Stimulated activated CD4-positive, alpha-beta T cell treated with anti-CD3 and anti-CD28 coated beads, Interleukin-12 subunit alpha, Interleukin-12 subunit beta, amount 100 ng/mL, for 48 hours (primary cell): Measurements from ENCODE around the gene ADGRA1.

Source experiments
- DNase-seq, 3 donors: peaks; one replicate each; pipeline ENCODE4 v3.0.0-alpha.2; 2020; ENCODE audit warnings: low read depth in 2 of 3, low spot score in 1 of 3

ADGRA1 gene

DNA sequence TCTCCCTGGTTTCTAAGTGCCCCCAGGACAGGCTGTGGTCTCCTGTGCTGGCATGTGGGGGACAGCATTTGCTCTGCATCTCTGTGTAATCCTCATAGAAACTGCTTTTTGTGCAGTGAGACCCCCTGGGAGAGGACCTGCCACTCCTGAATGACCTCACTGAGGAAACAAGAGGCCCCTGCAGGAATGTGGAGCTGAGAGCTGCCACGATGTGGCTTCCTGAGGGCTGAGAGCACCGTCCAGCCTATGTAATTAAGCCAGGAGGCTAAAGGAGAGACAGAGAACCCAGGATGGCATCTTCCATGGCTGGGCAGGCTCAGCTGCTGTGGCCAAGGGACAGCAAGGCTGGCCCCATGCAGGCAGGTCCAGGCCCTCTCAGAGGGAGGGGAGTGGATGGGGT lies 32.3 kb upstream of the ADGRA1 start:
- no peak for DNase-seq

DNA sequence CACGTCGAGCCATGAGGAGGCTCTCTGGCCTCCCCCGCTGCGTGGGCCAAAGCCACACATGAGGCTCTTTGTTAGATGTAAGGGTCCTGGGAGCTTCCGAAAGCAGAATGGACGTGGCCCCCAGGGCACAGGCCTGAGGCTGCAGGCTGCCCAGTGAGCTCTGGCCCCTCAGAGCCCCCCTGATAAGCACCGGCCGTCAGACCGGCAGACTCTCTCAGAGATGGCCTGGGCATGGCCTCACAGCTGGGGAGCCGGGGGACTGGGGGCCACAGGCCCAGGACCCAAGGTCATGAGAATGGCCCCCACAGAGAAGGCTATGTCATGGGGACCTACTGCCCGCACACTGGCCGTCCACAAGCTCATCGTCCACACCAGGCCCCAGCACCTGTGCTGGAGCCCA lies 31.7 kb upstream of the ADGRA1 start:
- DNase-seq, result no peak

DNA sequence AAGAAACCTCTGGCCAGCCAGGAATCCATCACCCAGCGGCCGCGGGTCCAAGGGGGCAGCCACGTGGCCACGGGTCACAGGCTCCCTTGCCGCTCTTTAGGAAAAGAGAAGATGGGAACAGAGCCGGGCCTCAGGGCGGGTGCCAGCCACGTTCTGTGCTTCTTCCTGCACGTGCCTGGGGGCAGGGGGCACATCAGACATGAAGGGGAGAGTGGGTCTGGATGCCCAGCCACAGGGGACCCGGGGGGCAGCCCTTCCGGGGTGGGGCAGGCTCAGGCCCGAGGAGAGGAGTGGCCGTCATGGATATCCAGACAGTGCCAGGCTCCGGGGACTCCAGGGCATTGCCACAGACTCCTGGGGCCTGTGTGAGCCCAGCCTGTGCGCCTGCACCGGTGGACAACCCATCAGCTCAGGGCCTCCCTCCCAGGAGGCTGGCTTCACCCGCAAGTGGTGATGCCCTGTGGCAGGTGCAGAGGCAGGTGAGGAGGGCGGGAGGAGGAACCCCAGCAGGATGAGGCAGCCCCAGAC lies 31.0 kb upstream of the ADGRA1 start:
- no peak for DNase-seq

DNA sequence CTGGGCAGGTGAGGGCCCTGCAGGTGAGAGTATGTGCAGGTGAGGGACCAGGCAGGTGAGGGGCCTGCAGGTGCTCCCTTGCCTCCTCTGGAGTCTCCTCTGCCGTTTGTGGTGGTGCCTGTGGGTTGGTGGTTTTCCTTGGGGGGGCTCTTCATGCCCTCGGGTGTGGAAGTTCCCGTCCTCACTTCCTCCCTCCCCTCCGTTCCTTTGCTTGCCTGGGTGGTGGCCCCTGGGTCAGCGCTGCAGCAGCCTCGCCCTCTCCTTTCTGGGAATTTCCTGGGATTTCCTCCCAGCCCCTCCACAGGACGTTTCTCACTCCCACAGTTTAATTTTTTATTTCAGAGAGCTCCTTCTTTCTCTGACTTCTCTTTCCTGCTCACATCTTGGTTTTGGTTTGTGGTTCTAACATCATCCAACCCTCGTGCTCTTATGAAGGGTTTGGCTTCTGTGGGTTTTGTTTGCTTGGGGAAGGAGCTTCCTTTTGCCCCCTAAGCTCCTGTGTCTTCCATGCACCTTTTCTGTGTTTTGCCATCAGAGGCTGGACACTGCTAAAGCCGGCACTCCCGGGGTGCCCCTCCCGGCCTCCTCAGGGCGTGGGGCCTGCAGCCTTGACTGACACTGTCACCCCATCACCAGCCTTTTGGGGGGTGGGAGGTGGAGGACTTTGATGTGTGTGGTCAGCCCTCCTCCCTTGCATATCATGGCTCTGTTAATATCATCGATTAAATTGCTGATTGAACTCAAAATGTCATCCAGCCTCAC lies 29.2 kb upstream of the ADGRA1 start:
- DNase-seq, result no peak

DNA sequence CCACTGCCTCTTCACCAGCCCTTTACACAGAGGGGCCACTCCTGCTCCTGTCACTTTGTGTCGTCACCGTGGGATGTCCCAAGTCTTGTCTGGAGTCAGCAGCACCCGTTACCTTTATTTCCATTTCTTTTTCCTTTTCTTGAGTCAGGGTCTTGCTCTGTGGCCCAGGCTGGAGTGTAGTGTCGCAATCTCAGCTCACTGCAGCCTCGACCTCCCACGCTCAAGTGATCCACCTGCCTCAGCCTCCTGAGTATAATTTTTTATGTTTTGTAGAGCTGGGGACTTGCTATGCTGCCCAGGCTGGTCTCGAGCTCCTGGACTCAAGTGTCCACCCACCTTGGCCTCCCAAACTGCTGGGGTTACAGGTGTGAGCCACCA lies 28.6 kb upstream of the ADGRA1 start:
- no peak for DNase-seq

DNA sequence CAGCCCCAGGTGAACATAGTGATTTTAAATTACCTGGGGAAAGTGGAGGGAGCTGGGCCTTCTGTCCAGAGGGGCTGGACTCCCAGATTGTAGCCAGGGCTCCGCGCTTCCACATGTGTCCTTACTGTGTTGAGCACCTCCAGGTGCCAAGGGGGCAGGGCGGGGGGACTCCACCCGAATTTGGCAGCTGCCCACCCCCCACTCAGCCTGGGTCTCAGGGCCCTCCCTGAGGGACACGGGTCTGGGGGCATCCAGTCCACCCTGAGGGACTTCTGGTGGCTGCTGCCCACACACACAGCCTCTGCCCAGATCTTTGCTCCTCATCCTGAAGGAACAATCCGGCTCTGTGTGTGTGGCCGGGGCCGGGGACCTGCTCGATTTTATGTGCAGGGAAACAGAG lies 28.2 kb upstream of the ADGRA1 start:
- no peak for DNase-seq

DNA sequence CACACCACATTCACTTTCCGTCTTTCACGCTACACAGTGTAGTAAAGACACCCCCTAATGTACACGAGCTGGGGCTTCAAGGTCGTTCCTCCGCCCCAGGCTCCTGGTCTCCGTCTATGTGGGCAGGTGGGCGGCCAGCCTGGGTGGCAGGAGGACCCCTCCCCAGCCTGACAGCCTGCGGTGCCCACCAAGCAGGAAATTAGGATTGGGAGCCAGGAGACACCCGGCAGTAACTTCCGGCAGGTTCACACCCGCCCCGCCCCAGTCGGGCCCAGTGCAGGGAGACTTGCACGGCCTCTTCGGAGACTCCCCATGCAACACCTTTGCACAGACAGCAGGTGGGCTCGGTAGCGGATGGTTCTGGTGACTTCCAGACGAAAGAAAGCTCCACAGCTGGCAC lies 27.7 kb upstream of the ADGRA1 start:
- no peak for DNase-seq

DNA sequence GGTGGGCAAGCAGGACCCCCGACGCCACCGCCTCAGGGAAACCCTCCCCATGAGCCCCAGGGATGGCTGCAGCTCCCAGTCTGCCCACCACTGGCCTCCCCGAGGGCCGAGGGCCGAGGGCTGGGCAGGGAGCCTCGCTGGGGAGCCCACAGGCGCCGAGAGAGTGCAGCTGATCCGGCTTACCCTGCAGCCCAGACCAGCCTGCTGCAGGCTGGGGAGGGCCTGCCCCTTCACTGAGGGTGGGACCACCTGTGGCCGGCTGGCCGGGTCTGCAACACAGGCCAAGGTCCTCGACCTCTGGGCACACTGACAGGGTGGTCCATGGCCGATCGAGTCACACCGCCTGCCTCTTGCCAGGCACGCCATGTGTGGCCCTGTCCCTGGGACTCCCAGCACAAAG lies 27.3 kb upstream of the ADGRA1 start:
- no peak for DNase-seq

DNA sequence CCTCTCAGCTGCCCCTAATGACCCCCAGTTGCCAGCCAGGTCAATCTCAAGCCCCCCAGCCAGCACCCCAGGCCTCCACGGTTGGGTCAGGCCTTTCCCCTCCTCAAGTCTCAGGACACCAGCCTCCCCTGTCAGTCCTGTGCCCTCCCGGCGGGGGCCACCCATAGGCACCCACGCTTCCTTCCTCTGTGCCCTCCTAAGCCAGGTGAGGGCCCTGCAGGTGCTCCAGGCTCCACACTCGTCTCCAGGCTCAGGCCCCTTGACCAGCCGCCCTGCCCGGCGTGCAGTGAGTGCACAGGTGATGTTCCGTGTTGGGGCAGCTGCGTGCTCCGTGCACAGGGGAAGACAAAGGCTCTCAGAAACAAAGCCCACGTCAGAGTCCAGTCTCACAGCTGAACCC lies 26.8 kb upstream of the ADGRA1 start:
- DNase-seq, result no peak

DNA sequence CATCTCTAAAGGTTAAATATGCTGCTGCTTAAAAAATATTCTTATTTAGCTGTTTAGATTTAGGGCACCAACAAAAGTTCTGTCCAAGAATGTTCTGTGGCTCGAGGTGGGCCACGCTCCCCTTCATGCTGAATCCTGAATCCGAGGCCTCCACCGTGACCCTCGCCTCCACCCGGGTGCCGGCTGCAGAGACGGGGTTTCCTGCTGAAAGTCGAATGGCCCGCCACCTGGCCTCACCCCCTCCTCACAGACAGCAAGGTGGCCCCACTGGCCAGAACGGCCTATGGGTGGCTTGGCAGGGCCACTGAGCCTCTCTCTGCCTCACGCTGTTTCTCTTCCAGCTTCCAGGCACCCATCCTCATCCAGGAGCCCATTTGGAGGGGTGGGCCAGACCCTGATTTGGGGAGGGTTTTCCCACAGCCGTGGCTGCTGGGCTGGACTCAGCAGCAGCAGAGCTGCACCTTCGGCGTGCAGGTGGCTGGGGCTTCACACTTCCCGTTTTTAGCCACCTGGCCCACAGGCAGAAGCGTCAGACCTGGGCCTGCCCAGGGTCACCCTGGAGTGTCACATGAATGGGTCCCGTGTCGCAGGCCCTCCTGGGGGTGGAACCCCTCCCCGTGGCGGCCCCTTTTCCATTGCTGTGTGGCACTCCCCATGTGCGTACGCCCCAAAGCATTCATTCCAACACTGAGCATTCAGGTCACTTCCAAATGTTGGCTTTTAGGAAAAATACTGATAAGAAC lies 26.3 kb upstream of the ADGRA1 start:
- no peak for DNase-seq

DNA sequence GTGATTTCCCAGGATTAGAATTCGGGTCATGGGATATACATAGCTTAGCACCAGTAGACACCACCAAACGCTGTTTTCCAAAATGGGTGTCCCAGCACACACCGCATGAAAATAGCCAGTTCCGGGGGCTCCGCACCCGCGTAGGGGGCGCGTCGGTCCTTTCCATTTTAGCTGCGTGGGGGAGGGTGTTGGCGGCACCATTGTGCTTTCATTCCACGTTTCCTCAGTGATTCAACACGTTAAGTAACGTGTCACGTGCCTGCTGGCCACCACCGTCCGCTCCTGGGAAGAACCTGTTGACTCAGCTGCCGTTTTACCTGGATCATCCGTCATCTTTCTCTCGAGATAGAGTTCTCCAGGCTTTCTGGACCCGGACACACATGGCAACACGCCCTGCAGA lies 25.6 kb upstream of the ADGRA1 start:
- no peak for DNase-seq

DNA sequence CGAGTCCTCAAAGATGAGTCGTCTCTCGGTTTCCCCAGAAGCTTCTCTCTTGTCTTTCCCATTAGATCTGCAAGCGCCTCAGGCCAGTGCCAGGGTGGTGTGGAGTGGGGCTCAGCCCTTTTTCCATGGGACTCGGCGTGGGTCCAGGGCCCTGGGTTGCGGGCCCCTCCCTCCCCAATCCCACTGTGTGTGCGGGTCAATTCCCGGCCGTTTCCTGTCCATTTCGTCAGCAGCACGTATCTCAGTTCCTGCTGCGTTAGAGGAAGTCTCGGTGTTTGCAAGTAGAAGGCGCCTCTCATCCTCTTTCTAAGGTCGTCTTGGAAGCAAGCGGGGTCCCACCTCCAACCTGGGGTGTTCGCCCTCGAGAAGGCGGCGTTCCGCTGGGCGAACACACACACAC lies 25.1 kb upstream of the ADGRA1 start:
- no peak for DNase-seq

DNA sequence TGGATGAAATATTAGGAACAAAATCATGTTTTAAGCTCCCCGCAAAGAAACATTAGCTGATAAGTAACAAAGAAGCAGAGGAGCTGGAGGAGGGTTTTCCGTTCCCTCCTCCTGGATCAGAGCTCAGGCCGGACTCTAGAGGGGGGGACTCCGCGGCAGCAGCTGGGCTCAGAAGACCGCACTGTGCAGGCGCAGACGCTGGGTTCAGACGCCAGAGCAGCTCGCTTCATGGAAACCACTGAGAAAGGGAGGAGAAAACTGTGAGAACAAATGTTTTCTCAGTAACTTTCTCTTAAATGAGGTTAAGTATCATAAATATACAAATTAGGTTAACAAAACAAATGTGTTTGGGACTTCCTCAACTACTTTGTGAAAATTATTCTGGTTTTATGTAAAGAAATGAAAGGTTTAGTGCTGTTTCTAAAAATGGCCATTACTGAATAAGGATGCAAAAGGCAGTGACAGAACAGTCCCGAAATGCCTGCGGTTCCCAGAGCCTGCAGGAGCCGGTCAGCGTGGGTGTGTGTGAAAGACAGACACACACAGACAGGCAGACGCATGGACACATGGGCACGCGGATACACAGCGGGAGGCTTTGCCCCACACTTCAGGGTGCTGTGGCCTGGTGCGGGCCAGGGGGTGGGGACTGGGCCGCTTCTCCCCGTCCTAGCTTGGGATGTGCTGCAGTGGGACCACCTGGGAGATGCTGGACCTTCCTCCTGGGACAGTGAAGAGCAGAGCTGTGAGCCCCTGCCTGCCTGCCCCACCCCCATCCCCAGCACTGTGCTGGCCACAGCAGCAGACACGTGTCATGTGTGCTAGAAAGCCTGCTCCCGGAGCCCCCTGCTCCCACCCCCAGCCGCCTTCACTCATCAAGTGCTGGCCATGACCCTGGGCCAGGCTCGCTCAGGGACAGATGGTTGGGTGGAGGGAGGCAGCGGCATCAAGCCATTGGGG lies 20.3 kb upstream of the ADGRA1 start:
- no peak for DNase-seq

DNA sequence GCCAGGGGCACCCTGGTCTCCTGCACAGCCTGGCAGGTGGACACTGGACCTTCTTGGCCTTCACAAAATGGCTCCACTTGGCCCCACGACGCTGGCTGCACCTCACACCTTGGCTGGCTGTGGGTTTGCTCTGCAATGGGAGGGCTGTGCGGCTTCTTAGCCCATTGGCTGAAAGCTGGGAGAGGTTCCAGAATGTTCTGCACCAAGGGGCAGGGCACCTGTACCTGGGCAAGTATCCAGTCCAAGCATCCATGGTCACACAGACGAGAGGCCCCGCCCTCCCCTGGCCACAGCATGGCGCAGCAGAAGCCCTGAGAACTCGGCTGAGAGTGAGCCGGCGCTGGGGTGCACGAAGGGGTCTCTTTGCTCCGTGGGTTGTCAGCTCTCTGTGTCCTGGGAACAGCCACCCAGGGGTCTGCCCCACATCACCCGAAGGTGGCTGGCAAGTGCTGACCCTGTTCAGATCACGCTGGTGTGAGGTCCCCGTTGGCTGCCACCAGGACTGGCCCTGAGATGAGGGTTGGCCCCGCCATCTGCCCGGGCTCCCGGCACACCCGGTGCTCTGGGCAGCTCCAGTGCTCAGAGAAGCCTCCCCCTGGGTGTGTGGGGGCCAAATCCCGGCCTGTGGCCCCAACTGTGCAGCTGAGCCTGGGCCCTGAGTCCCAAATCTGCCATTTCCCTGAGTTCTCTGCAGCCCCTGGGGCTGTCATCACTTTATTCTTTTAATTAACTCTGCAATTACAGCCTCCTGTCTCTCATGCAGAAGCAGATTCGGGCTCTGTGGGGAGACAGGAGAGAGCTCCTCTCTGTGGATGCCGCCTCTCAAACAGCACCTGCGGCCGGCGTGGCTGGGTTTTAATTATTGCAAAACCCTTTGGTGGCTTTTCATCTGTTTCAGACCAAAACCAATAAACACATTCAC lies 19.4 kb upstream of the ADGRA1 start:
- no peak for DNase-seq

DNA sequence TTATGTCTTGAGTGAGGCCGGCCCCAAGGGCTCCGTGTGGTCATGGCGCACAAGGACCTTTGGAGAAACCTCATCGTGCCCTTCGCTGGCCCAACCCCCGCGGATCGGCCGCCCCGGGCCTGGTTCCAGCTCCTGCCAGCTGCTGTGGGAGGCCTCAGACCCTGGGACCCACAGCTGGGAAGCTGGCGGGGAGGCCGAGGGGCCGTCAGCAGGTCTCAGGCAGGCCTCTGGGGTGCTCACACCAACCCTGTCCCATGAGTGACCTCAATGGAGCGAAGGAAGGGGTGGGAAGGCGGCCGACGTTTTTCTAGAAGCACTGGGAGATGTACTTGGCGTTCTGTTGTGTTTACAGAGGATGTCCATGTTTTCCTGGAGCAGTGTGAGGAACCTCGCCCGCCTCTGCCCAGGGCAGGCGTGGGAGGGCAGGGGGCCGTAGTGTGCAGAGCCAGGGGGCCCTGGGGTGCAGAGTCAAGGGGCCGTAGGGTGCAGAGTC lies 18.6 kb upstream of the ADGRA1 start:
- DNase-seq, result no peak

DNA sequence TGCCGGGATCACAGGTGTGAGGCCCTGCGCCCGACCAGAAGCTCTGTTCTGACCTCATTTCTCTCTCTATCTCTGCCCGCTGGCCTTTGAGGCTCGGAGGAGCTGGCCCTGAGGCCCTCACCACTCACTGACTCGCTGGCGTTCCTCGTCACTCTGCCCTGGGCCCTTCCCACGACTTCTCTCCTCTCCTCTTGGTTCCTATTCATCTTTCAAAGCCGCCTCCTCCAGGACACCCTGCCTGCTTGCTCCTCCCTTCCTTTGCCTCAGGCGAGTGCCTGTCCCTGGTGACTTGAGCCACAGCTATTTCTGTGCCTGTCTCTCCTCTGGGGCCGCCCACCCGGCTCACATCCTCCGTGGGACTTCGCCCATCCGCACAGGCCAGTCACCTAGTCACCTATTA lies 17.3 kb upstream of the ADGRA1 start:
- no peak for DNase-seq

DNA sequence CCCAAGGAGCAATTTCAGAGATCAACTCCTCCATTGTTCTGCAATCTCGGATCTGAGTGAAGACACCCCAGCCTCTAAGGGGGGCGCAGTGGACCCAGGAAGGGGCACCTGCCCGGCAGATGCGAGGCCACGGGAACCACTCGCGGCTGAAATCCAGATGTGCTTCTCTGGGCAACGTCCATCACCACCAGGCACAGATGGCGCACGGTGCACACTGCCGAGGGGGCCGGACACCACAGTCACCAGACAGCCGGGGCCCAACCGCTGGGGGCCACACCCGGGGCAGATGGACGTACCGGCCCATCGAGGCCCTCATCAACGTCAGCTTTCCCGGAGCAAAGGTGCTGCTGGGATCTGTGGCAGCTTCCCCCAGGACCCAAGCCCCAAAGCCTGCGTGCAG lies 16.9 kb upstream of the ADGRA1 start:
- DNase-seq, result no peak

DNA sequence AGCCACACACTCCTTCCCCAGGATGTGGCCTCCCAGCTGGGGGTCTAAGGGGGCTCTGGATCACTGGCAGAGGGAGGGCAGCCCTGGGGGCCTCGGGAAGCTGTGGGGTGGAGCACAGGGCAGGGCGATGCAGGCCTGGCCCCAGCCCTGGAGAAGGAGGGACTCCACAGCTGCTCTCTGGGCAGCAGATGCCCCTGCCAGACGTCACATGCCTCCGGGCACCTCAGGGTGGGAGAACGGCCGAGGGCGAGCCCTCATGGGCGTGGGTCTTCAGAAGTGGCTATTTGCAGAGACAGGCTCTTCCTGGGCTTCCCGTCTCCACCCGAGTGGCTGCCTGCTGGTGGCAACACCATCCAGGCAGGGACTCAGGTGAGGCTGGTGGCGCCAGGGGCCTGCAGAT lies 16.0 kb upstream of the ADGRA1 start:
- no peak for DNase-seq

DNA sequence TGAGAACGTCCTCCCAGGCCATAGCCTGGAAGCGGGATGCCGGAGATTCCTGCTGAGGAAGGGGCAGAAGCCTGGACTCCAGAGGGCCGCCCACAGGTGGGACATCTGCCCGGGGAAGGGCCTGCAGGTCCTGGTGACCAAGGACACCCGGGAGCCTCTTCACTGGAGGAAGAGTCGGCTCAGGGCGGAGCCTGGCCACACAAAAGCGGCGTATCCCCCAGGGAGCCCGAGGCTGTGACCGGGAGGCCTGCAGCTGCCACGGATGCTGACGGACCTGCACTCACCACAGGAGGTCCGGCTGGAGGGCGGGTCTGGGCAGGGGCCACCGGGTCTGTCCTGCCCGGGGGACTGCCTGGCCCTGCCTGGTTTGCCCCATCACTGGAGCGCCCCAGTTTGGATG lies 15.5 kb upstream of the ADGRA1 start:
- no peak for DNase-seq

DNA sequence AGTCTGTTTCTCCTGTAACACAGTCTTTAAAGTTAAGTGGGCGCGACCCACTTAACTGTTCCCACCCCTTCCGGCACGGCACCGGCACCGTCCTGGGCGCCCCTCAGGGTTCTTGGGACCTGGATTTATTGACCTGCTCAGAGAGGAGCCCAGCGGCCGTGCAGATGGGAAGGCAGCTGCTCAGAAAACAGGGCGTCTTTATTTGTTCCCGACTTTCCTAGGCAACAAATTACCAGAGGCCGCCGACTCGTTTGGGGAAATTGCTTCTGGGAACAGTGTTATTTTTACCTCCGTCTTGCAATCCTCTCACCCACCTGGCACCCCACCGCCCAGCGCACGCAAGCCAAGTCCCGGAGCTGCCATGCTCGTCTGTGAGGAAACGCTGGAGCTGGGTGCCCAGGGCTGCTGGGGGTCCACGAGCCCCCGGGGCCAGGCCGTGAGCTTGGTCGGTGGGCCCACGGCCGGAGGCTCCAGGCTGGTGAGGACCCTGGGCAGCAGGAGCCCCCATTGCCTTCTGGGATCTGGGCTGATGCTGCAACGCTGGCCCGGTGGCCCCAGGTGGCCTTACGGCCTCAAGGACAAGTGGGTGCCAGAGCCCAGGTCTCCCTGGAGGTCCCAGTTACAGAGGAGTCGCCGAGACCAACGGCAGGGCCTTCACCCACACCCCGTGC lies 14.9 kb upstream of the ADGRA1 start:
- DNase-seq, result no peak
